DMS153 (cell line): ENCODE measurements around the gene RAD17.
"Not testable (repeated sequence)": the region's sequence is repeated elsewhere in the genome, so short reads cannot be mapped to it uniquely, and the experiment has no call there.

Experiments
- DNase-seq: peaks from one replicate; lab custom pipeline; 2025; lab: John Stamatoyannopoulos, UW

Gene RAD17, protein sequence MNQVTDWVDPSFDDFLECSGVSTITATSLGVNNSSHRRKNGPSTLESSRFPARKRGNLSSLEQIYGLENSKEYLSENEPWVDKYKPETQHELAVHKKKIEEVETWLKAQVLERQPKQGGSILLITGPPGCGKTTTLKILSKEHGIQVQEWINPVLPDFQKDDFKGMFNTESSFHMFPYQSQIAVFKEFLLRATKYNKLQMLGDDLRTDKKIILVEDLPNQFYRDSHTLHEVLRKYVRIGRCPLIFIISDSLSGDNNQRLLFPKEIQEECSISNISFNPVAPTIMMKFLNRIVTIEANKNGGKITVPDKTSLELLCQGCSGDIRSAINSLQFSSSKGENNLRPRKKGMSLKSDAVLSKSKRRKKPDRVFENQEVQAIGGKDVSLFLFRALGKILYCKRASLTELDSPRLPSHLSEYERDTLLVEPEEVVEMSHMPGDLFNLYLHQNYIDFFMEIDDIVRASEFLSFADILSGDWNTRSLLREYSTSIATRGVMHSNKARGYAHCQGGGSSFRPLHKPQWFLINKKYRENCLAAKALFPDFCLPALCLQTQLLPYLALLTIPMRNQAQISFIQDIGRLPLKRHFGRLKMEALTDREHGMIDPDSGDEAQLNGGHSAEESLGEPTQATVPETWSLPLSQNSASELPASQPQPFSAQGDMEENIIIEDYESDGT

DNA sequence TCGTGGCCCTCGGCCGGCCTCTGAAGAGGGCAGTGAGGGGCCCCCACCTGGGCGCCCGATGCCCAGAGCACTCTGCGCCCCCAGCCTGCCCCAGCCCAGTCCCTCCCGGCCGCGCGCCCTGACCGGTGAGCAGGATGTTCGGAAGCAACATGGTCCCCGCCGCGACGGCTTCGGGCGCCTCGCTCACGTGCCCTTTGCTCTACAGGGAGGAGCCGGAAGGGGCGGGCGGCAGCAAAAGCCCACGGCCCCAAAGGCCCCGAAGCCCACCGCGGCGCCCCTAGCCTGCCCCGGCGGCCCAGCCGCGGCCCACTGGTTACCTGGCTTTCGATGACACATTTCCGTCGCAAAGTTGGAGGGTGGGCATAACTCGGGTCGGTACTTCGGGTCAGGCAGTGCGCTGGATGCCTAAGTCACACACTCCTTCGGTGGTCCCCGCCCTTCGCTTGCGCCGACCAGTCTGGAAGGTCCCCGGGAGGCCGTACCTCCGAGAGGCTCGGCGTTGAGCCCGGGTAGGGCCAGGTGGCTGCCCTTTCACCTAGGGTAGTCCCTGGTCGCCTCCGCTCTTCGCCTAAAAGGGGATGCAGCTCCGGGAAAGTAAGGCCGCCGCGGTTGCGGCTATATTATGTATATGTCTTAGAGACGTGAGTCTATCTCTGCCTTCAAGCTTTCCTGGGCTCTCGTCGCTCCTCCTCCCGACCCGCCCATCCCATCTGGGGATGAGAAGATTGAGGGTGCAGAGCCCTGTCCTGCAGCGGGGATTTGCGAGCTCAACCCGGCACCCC is at the start of gene RAD17, which contains the start of the genes AK6 and TAF9:
TSS of gene RAD17 (plus strand) at position 479 of the 782 bp plus-strand sequence. CDS start 2,391 bp downstream, outside the sequence.
TSS of gene AK6 (minus strand) at position 181 of the 782 bp plus-strand sequence. CDS start at position 151, 30 bp downstream.
TSS of gene TAF9 (minus strand) at position 181 of the 782 bp plus-strand sequence. CDS start 3,783 bp downstream, outside the sequence.
- peak; percentile 66 for DNase-seq

DNA sequence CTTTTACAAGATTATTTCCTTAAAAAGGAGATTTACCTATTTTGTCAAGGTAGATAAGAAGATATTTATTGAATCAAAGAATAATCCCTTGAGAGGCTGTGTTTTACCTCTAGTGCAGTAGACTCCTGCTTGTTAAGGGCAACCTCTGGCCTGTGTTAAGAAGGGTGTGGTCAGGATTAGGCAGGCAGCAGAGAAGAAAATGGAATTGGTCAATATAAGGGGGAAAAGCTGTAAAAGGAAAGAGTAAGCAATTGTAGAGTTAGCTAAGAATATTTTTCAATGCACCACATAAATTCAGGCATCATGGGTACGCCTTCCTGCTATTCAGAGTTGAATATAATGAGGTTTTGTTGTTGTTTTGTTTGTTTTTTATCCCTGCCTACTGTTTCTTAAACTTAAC is 43.3 kb upstream of the RAD17 start:
- DNase-seq, result no peak

DNA sequence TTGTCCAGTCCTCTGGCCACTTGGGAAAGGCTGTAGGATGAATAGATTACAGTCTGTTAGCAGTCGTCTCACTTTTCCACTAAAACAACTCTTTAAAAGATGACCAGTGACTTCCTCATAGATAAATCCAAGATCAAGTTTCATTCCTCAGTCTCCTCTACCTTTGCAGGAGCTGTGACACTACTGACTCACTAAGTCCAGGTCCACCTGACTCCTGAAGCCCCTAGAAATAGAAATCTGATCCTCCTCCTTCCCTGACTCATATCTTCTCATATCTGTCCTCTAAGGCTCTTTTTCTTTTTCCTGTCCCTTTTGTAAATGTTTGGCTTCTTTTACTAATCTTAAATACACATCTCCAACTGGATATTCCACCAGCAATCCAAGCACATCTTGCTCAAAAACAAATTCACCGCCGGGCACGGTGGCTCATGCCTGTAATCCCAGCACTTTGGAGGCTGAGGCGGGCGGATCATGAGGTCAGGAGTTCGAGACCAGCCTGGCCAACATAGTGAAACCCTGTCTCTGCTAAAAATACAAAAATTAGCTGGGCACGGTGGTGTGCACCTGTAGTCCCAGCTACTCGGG is 39.6 kb upstream of the RAD17 start:
- no peak for DNase-seq

DNA sequence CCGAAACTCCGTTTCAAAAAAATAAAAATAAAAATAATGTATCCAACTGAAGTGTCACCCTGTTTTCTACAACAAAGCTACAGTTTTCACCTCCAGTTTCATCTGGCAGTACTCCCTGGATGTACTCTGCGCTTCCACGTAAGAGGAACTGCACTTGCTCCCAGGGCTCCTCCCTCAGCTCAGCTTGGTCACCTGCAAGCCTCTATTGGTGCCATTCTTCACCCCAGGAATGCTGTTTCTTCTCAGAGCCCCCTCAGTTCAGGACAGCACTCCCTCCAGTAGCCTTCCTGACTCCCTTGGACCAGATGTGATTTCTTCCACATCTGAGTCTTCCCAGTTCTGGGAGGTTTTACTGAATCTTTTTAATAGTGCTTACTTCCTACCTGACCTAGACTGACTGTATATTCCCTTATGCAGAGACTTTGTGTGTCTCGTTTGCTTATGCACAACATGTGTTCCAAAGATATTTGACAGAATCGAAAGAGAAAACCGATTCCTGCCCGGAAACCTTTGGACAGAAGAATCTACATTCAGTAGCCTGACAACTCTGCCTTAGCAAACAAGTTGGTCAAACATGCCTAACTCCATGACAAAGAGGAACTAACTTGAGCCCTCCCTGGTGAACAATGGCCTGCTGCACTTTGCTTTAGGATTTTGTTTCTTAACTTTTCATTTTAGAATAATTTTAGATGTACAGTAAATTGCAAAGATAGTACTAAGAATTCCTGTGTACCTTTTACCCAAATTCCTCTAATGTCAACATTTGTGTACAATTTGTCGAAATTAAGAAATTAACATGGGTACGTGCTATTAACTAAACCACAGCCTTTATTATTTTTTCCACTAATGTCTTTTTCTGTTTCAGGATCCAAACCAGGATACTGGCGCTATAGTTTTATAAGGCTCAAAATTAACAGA is 37.8 kb upstream of the RAD17 start:
- DNase-seq, result no peak

DNA sequence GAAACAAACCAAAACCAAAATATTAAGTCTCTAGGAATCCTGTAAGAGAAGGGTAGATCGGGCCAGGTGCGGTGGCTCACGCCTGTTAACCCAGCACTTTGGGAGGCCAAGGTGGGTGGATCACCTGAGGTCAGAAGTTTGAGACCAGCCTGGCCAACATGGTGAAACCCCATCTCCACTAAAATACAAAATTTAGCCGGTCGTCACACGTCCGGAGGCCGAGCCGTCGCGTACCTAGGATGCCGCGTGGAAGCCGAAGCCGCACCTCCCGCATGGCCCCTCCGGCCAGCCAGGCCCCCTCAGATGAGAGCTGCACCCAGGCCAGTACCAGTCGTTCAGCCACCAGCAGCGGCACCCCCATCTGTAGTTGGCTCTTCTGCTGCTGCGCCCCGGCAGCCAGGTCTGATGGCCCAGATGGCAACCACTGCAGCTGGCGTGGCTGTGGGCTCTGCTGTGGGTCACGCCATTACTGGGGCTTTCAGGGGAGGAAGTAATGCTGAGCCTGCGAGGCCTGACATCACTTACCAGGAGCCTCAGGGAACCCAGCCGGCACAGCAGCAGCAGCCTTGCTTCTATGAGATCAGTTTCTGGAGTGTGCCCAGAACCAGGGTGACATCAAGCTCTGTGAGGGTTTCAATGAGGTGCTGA is 35.8 kb upstream of the RAD17 start:
- DNase-seq, result not testable (repeated sequence)

DNA sequence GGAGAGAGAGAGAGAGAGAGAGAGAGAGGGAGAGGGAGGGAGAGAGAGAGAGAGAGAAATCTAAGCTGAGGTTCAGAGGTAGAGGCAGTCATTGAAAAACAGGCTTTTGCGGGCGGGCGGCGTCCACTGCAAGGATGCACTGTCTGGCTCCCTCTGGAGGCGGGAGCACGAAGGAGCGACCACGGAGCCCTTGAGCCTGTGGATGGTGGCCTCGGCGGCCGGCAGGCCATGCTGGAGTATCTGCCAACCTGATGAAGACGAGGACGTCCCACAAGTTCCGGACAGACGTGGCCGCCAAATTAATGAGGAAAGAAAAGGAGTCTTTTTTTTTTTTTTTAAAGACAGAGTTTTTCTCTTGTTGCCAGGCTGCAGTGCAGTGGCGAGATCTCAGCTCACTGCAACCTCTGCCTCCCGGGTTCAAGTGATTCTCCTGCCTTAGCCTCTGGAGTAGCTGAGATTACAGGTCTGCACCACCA is 34.8 kb upstream of the RAD17 start:
- no peak for DNase-seq

DNA sequence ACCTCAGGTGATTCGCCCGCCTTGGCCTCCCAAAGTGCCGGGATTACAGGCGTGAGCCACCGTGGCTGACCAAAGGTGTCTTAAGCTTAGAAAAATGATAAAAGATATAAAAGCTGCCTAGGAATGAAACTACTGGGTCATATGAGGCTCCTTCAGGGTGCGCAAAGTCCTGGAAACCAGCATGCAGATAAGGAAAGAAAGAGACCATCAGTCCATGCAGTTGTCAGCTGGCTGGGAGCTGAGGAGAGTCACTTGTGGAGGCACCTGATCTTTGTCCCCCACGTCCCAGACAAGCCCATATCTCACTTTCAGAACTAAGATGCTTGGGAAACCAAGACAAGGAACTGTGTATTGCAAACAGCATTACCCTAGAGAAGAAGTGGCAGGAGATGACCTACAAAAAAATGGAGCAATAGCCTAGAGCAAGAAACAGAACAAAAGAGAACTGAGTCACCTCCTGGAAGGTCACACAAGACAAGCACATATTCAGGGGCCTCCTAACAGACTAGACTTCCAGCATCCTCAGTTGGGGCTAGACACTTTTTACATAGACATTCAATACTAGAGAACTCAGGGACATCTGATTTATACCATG is 34.2 kb upstream of the RAD17 start:
- DNase-seq, result no peak

DNA sequence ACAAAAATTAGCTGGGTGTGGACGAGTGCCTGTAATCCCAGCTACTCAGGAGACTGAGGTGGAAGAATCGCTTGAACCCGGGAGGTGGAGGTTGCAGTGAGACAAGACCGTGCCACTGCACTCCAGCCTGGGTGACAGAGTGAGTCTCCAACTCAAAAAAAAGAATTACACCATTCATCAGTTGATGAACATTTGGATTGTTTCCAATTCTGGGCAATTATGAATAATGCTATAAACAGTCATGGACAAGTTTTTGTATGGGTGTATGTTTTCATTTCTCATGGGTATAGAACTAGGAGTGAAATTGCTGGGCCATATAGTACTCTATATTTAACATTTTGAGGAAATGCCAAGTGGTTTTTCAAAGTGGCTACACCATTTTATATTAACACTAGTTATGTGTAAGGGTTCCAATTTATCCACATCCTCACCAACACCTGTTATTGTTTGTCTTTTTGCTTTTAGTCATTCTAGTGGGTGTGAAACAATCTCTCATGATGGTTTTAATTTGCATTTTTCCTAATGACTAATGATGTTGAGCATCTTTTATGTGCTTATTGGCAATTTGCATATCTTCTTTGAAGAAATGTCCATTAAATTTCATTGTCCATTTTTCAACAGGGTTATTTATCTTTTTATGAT is 28.0 kb upstream of the RAD17 start:
- no peak for DNase-seq

DNA sequence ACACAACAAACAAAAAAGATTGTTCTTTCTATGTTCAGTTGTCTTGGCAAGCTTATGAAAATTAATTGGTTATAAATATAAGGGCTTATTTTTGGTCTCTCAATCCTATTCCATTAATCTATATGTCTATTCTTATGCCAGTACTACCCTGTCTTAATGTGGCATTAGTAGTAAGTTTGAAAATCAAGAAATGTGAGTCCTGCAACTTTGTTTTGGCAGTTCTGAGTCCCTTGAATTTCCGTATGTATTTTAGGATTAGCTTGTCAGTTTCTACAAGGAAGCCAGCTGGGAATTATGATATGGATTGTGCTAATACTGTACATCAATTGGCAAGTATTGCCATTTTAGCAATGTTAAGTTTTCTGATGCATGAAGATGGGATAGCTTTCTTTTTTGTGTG is 26.5 kb upstream of the RAD17 start:
- DNase-seq, result no peak

DNA sequence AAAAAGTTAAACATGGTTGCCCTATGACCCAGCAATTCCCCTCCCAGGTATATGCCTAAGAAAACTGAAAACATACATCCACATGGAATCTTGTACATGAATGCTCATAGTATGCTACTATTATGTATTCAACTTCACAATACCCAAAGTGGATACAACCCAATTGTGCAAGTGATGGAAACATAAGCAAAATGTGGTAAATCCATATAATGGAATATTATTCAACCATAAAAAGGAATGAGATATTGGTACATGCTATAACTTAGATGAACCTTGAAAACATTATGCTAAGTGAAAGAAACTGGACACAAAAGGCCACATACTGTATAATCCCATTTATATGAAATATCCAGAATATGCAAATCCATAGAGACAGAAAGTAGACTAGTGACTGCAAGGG is 19.0 kb upstream of the RAD17 start:
- DNase-seq, result no peak

DNA sequence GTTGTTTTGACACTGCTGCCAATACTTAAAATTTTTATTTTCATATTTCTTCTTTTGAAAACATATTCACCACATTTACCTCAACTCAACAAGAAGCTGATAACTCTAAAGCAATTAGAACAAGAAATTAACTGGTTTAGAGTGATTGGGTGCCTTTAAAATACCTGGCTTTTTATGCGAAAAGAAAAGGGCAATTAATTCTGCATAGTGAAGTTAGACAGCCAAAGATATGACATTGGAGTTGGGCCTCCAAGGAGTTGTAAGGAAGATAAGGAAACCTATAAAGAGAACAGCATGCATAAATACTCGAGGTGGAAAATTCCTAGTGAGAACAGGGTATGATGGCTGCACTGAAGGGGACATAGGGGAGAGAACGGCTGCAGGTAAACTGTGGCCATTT is 9.9 kb upstream of the RAD17 start:
- DNase-seq, result no peak

DNA sequence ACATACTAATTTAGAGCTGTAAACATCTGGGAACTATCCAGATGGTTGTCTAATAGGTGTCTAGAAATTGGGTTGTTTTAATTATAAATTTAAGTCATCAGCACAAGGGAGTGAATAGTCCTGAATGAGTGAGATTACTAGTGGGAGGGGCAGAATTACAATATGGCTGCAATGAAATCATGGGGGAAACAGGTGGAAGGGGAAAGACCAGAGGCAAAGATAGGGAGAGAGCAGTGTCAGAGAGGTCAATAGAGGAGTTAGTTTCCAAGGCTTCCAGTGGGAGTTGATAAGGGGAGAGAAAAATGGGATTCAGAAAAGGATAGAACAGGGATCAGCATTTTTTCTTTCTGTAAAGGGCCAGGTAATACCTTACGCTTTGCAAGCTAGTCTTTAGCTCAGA is 9.2 kb upstream of the RAD17 start:
- no peak for DNase-seq

DNA sequence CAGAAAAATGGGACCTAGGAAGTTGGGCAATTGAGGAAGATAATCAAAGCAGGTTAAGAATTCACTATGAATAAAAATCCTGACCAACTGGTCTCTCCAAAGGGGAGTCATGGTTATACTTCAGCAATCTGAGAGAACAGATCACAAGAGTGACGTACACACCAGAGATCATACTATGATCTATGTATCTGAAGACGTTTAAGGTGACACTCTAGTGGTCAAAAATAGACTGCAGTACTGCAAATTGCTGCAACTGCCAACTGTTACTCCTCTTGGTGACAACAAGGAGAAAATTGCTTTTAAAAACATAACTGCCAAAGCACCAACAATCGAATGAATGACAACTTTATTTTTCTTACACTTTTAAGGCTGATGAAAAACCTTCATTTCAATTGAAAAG is 5.2 kb upstream of the RAD17 start:
- no peak for DNase-seq

DNA sequence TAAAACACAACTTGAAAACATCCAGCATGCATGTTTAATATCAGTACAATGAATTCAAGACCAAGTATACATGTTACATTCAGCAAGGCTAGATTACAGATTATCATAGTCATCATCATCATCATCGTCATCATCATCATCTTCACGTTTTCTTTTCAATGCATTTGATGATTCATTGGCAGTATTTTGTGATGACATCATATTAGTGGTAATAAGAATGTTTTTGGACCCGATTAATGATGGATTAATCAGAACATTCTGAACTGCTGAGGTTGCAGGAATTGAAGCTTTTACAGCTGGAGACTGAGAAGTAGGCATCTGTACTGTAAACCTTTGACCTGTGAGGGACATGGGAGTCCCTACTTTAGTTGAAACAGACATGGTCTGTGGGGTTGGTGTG is 4.8 kb upstream of the RAD17 start:
- DNase-seq, result no peak

DNA sequence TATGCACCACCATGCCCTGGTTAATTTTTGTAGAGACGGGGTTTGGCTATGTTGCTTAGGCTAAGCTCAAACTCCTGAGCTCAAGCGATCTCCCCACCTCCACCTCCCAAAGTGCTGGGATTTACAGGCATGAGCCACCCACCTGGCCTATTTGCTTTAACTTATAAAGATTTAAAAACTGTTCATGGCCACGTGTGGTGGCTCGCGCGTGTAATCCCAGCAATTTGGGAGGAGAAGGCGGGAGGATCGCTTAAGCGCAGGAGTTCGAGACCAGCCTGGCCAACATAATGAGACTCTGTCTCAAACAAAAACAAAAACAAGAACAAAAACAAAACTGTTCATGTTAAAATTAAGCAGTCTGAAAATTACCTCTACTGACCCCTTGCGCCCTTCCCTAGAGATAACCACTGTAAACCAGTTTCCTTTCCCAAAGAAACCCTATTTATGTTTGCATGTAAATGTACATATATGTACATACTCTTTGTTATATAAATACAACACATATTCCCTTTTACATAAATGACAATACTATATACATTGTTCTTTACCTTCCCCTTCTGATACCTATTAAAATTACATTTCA is 1.8 kb upstream of the RAD17 start:
- no peak for DNase-seq

DNA sequence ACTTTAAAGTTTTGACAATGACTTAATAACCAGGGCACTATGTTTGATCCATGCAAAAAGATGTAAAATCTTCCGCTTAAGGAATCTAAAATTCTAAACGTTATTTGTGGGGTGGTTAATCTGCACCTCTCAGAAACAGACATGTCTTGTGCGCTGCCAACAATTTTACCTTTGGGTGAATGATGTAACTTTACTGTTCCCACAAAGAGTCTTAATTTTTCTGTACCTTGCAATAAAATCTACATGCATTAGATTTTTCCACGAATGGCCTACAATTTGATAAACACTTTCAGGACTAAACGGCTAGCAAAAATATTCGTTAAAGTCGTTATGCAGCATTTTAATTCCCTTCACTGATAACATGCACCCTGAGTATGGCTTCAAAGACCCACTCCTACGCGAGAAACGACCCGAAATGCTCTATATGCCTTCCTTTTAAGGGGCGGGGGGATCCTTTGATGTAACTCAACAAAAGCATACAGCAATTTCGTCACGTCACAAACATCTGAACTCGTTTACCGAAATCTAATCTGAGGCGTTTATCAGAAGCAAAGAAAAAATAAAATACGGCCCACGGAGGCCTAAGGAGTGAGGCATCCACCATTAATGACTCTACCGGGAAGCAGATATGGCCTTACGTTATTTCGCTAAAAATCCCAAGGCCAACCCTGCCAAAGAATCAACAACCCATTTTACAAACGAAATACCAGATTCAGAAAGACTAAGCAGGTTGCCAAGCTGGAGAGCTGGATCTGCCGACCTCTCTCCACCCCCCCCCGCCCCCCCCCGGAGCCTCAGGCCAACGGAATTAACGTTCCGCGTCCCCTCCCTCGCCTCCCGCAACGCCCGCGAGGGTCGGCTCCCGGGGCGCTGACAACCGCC is 919 bp upstream of the RAD17 start:
- no peak for DNase-seq

DNA sequence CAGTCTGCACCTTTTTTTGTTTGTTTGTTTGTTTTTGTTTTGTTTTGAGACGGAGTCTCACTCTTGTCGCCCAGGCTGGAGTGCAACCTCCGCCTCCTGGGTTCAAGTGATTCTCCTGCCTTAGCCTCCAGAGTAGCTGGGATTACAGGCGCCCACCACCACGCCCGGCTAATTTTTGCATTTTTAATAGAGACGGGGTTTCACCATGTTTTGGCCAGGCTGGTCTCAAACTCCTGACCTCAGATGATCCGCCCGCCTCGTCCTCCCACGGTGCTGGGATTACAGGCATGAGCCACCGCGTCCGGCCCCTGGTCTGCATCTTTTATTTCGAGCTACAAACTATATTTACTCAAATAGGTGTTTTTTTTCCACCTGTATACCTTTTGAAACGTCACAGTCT is 717 bp downstream of the RAD17 start:
- not testable (repeated sequence) for DNase-seq

DNA sequence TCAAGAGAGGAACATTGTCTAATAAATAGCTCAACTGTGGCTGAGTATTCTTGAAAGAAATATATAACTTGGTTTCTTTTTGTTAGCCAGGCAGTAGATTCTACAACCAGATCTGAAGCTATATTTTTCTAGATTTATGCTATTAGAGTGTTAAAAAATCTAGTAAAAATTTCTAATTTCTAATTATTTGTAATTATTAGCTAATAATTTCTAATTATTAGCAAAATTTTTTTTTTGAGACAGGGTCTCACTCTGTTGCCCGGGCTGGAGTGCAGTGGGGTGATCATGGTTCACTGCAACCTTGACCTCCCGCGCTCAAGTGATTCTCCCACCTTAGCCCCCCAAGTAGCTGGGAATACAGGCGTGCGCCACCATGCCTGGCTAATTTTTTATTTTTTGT is 2.8 kb downstream of the RAD17 start:
- DNase-seq, result no peak
